SKM-1 (cell line): ENCODE data around the gene PSENEN.

Experiments
- DNase-seq: peaks from one replicate; lab custom pipeline; 2025; ENCODE audit not compliant: unreplicated experiment; lab: John Stamatoyannopoulos, UW

PSENEN gene

DNA sequence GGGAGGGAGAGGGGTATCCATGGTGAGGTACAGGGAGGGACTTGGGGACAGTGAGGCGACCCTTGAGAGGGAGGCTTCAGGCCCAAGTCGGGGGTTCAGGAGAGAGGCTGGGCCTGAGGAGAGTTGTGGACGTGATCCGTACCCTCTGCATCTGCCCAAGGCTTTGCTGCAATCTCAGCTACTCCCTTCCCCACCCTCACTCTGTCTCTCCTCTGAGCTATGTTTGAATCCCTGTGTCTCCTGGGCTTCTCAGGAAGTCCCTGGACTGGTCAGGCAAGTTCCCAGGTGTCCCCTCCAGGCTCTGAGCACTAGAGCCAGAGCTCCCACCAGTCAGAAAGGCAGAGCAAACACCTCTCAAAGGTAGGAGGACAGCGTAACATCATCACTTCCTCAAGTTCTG, 4.7 kb downstream of the PSENEN start:
- DNase-seq, result no peak

DNA sequence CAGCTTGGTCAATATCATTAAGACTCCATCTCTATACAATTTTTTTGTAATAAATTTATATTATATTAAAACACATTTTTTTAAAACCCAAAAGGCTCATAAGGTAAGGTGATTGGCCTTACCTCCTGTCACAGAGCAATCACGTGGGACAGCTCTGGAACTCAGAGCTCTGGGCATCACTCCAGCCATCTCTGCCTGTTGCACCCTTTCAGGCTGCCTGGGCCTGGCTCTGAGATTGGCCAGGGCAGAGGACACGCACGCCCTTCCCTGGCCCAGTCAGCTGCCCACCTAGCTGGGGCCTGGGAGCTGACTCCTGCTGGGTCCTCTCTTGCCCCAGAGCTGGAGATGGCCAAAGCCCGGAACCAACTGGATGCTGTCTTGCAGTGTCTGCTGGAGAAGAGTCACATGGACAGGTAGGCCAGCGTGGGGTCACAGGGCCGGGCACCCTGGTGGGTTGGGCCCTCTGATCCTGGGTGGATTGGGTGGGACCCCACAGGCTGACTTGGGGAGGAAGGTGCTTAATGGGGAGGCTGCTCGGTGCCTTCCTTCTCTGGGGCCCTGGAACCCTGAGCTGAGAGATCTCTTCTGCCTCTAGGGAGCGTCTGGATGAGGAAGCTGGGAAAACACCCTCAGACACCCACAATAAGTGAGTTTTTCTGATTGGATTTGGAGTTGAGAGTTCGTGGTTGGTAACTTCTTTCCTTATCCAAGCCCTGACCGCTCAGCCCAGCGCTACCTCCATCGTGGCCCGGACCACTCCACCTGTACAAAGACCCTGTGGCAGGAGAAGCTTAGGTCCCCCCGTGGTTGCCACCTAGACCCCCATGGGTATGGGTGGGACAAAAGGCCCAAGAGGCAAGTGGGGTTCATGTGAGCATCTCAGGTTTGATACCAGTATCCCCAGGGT, 6.6 kb downstream of the PSENEN start:
- DNase-seq, result no peak

DNA sequence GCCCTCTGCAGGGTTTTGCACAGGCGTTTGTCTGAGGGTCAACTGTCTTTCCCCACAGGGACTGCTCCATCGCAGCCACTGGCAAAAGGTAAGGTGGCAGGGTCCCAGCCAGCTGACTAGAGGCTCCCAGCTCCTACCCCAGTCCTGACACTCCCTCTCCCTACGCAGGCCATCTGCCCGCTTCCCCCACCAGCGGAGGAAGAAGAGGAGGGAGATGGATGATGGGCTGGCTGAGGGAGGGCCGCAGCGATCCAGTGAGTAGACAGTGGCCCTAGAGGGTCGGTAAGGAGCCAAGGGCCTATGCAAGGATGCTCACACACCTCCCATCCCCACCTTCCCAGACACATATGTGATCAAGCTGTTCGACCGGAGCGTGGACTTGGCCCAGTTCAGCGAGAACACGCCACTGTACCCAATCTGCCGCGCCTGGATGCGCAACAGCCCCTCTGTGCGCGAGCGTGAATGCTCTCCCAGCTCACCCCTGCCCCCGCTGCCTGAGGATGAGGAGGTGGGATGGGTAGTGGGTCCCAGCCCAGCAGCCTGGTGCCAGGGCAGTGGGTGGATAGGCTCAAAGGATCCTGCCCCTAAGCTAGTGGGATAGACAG, 7.4 kb downstream of the PSENEN start:
- no peak for DNase-seq

DNA sequence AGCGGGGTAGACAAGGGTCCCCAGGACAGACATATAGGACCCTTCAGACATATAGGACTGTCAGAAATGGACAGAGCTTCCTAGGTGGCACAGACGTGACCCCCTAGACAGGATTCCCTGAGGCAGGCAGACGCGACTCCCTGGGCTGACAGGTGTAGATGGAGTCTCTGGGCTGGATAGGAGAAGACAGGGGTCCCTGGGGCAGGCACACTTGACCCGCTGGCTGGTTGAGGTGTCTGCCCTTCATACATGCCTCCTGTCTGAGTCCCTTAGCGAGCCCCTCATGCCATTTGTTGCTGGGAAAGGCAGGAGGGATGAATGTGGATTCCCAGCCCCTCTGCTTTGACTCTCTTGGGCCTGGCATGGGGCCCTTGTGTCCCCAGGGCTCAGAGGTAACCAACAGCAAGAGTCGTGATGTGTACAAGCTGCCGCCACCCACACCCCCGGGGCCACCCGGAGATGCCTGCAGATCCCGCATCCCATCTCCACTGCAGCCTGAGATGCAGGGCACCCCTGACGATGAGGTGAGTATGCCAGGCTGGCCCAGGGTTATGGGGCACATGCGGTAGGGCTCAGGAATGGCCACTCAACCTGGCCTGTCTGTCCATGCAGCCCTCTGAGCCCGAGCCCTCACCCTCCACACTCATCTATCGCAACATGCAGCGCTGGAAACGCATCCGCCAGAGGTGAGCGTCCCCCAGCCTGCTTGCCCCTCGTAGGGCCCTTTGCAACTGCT, 8.4 kb downstream of the PSENEN start:
- no peak for DNase-seq

DNA sequence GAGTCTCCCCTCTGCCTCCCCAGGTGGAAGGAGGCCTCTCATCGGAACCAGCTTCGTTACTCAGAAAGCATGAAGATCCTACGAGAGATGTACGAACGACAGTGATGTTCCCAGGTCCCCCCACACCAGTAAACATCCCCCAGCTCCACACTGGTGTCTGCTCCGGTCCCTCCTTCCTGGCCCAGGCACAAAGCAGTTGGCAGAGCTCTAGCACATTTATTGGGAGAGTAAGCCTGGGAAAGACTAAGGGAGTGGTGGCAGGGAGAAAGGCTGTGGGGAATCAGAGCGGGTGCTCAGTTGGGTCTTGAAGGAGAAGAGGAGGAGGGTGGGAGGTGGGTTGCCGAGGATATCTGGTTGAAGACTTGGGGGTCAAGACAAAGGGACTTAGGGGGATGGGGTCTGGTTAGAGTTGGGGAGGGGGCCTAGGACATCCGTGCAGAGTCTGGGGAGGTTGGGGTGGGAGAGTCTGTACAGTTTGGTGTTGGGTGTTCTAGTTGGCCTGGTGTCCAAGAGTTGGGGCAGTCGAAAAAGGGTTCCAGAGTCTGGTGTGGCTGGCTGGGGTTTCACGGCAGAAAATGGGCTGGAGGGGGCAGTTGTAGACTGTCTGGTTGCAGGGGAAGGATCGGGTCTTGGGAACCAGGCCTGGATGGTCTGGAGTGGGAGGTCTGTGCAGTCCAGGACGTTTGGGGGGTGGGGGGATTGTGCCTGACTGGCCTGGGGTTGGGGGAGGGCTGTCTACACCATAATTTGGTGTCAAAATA, 9.1 kb downstream of the PSENEN start:
- DNase-seq, result no peak

DNA sequence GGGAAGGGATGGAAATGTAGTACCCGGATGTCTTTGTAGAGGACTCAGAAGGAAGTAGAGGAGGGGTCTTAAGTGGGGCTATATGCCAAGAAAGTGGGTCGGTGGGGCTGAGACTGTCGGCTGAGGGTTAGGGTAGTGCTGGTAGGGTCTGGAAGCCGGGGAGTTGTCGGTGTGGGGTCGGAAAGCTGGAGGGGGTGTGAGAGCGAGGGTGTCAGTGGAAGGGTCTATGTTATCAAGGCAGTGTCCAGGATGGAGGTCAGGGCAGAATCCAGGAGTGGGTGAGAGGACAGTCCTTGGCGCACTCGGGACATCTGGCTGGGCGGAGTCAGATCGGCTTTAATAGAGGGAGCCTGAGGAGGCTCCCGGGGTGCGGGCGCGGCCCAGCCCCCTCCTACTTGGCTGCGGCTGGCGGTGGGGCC, 9.7 kb downstream of the PSENEN start:
- no peak for DNase-seq

DNA sequence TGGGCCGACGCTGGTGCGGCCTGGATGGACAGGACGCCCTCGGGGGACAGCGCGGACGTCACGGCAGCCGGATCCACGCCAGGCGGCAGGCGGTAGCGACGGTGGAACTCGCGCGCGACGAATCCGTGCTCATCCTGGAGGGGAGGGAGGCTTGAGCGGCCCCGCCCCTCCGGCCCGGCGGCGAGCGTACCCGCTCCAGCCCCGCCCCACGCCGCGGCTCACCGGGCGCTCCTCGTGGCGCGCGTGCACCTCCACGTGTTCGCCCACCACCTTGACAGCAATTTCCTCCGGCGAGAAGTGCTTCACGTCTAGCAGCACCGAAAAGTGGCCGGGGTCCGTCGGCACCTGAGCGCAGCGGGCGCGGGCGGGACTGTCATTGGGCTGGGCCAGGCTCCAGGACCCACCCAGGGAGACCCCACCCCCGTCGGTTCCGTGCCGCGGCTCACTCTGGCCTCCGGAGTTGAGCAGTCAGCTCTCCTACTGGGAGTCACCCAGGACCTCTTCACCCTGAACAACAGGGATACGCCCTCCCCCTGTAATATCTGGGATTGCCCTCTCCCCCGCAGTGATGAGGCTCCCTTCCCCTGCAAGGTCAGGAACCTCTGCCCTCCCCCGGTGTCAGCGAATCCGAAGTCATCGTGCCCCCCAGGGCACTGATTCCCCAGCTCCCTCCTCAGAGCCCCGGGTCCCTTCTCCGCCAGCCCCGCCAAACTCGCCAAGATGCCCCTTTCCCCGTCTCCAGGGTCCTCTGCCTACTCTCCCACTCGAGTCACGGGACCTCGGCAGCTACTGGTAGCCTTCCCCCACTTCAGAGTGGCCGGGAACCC, 10.3 kb downstream of the PSENEN start:
- no peak for DNase-seq

DNA sequence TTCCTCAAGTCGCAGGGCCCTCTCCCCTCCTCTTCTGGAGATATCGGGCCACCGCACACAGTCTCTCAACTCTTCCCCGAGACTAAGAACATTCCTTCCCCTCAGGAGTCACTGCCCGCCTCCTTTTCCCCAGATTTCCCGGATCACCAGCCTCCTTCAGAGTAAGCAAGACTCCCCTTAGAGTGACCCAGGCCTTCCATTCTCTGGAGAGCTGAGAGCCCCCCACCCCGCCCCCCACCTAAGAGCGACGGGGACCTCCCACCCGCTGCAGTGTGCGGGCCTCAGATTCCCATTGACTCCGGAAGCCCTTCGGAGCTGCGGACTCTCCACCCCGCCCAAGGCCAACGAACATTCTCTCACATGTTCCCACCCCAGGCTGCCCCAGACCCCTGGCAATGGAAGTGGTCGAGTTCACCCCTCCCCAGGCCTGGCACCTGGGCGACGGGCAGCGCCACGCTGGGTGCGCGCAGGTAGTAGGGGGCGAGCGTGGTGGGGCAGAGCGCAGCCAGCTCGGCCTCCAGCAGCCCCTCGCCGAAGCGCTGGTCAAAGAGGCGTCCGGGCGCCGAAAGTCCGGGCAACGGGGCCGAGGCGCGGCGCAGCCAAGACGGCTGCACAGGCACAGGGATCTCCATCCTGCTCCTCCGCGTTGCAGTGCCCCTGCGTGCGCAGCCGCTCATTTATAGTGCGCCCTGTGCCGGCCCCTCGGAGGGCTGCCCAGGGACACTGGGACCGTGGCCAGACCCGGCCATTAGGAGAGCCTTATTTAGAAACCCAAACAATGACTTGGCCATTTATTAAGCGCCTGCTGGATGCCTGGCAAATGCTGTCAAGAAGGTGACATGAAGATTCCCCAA, 11.2 kb downstream of the PSENEN start, which contains the start of gene HSPB6:
Gene HSPB6 (minus strand): TSS at position 653 of the 854 bp plus-strand sequence. CDS start 21 bp downstream, at position 632.
- no peak for DNase-seq

DNA sequence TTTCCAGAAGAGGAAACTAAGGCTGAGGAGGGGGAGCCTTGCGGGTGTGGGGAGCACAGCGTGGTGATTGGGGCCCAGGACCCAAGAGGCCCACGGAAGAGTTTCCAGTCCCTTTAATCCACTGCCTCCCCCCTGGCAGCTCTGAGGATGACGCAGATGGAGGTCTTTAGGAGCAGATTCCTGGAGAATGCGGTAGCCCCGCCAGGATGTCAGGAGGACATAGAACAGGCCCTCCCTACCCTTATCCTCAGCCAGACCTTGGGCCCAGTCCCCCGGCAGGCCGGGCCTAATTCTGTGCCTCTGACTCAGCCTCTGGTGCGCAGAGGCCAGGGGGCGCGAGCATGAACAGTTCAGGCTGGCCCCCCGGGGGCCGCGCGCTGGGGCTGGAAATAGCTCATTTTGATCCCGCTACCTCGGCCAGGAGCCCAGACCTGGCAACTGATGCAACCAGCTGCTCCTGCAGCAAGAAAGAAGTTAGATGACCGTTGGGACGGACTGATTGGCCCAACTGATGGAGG, 11.8 kb downstream of the PSENEN start:
- no peak for DNase-seq

DNA sequence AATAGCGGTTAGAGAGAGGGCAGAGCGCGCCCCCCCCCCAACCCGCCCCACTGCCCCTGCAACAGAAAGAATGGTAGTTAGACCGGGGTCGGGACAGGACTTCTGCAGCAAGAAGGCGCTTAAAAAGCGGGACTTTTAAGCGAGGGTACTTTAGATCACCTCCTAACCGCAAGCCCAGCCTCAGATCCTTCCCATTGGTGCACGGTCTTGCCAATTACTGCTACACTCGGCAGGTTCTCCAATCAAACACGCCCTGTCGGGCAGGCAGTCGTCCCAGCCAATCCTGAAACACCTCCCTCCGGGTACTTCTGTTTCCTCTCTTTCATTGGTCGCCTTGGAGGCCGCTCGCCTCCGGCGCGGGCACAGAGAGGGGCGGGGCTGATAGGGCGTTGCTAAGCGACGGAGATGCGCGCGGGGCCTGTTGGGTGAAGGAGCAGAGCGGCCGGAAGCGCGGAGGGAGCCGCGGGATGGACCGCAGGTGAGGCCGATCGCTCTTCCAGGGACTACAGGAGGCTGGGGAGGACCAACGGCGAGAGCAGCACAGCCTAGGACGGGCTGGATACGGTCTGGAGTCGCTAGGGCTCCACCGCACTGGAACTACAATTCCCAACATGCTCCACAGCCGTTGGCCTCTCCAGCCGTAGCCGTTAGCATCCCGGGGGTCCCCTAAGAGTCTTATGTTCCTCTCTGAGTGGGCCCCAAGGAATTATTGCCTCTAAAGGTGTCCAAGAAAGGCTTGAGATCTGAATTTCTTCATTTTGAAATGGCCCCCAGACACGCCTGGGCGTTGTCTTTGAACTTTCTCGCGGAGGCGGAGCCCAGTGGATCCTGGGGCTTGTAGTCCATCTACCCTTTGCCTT, 12.5 kb downstream of the PSENEN start, which contains the start of gene PROSER3:
Gene PROSER3 (plus strand): TSS at position 428 of the 860 bp plus-strand sequence. CDS start 40 bp downstream, at position 468.
- DNase-seq, result peak; percentile 98

DNA sequence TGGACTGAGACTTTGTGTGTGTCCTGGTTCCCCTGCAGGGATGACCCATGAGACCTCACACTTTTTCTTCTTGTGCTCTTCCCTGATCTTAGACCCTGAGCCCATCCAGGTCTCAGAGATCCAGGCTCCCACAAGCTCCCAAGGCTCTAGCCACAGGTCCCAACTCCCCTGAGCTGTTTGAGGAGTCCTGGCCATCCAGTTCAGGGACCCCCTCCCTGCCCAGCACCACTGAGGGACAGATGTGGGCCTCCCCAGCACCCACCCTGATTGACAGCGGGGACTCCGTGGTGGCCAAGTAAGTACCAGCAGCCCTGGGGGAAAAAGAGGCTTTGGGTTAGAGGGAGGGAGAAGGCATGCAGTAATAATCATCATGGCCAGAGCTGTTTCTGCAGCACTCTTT, 14.2 kb downstream of the PSENEN start:
- no peak for DNase-seq

DNA sequence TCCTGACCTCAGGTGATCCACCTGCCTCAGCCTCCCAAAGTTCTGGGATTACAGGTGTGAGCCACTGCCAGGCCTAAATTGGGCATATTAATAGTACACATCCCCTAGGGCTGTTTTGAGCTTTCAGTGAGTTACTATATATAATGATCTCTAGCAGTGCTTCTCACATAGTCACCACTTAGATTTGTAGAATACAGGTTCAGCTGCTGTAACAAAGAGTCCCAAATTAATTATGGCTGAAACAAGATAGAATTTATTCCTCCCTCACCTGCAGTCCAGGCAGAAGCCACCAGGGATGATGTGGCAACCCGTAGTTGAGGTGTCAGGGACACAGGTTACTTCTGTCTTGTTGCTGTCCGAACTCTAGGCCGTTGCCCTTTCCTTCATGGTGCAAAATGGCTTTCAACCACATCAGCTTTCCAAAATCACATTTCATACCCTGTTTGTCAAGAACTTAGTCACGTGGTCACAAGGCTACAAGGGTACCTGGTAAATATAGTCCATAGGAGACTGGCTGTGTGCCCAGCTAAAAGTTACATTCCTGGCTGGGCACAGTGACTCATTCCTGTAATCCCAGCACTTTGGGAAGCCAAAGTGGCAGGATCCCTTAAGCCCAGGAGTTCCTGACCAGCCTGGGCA, 15.4 kb downstream of the PSENEN start:
- DNase-seq, result no peak

DNA sequence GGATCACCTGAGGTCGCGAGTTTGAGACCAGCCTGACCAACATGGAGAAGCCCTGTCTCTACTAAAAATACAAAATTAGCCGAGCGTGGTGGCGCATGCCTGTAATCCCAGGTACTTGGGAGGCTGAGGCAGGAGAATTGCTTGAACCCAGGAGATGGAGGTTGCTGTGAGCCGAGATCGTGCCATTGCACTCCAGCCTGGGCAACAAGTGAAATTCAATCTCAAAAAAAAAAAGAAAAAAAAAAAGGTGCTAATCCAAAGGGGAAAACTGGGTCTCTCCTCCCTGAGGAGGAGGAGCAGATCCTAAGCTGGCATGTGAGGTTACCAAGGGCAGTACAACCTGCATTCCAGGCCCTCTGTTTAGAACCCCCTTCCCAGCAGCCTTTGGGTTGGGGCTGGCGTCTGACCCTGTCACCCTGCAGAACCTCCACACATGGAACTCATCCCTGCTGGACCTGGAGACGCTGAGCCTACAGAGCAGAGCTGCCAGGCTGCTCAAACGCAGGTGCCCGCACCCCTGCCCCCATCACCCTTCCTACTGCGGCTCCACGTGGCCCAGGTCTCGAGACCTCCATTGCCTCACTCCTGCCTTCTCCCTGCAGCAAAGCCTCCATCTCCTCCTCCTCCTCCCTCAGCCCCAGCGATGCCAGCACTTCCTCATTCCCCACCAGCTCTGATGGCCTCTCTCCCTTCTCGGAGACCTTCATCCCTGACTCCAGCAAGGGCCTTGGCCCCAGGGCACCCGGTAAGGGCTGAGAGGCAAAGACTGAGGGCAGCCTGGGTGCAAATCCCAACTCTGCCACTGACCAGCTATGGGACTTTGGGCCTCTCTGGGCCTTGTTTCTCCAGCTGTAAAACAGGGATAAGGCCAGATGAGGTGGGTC, 19.2 kb downstream of the PSENEN start:
- DNase-seq, result no peak

DNA sequence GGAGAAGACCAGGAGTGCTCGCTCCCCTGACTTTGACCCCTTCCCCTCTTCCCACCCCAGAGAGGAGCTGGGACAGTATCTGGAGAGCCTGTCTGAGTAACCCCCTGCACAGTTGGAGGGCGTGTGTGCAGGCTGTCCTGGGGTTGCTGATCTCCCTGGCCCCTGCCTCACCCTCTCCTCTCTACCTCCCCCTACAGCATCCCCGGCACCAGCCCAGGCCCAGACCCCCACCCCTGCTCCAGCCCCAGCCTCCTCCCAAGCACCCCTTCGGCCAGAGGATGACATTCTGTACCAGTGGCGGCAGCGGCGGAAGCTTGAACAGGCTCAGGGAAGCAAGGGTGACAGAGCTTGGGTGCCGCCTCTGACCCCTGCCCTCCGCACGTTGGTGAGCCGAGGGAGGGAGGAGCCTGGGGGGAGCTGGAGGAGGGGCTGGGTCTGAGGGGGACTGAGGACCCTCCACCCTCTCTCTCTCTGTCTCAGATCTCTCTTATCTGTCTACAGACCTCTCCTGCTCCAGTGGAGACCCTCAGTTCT, 21.2 kb downstream of the PSENEN start:
- DNase-seq, result no peak

DNA sequence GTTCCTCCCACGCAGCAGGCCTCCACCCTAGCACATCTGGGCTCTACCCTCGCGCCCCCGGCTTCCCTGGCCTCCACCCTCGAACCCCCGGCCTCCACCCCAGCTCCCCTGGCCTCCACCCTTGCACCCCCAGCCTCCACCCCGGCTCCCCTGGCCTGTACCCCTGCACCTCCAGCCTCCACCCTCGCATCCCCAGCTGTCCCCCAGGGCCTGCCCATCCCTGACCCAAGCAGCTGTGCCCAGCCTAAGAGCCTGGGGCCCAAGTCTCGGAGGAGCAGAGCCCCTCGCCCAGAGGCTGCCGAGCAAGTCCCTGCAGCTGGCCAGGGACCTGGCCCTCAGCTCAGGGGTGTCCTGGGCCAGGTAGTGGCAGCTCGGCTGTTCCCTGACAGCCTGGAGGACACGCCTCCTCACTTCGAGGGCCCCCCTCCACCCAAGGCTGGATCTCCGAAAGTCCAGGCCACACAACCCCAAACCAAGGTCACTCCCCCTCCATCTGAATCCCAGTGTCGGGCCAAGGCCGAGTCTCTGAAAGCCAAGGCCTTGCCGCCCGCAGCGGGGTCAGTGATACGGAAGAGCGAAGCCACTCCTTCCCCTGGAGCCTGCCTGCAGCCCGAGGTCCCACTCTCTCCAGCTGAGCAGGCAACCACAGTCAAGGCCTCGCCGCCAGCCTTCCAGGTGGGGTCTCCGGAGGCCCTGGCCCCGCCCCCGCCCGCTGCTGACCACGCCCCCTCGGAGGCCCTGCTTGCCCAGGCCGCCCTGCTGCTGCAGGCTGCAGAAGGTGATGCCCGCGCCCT, 22.0 kb downstream of the PSENEN start:
- DNase-seq, result no peak
